Measurements from ENCODE around the gene SEC31A. TPM values are rescaled to one million over a fixed set of nuclear protein-coding genes. Genes with fewer than 3 reads are reported as not detected.

SEC31A gene
- total RNA-seq, 2 experiments from 2014 or later, result 87.8 to 88.1 TPM

GRCh38 chr4:82773057-82773456 lies 117.9 kb downstream of the SEC31A start:
- Mint-ChIP-seq H3K27me3 (peaks cover 17% of the 10 kb centered on the region), H3K4me1 (ENCODE audit: low read depth) (no peaks in the 10 kb centered on the region), H3K9me3 (no peaks in the 10 kb centered on the region), H3K36me3 (no peaks in the 10 kb centered on the region), H3K27ac (no peak overlapping the region), H3K4me3 (no peak overlapping the region)
- intact Hi-C loops (cut with micrococcal nuclease), result no loop called here
- ChIA-PET POLR2A (no interaction called here), CTCF (no interaction called here)
- no peak for DNase-seq

DNA sequence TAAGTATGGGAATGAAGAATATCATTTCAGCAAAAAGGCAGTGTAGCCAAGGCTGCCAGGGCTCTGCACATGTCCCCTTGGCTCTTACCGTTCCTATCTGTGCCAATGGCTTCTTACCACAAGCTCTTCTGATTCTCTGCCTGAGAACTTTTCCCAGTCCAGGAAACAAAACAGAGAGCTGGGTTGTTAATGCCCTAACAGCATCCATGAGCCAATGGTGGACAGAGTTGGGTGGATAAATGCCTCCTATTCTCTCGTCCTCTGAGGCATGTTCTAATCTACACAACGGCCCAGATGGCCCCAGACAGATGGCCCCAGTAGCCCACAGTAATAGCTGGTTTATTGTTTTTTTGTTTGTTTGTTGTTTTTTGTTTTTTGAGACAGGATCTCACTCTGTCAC lies 120.3 kb downstream of the SEC31A start:
- peaks cover 18% of the 10 kb centered on the region for H3K27me3 Mint-ChIP-seq
- intact Hi-C loops (cut with micrococcal nuclease), result no loop called here
- H3K4me1 Mint-ChIP-seq (ENCODE audit: low read depth), result no peaks in the 10 kb centered on the region
- H3K9me3 Mint-ChIP-seq, result peaks cover 12% of the 10 kb centered on the region
- H3K4me3 Mint-ChIP-seq, result no peak overlapping the region
- CTCF ChIA-PET, result no interaction called here
- DNase-seq, result no peak
- no peak overlapping the region for H3K27ac Mint-ChIP-seq
- POLR2A ChIA-PET, result no interaction called here
- no peaks in the 10 kb centered on the region for H3K36me3 Mint-ChIP-seq

Other genes starting within 250 kb of the SEC31A start
- gene SCD5, start 92.4 kb downstream of the SEC31A start, total RNA-seq, result under 1 TPM; 0.12 to 0.14 TPM
- 1 to 10 TPM; 2.3 to 2.4 TPM for gene THAP9, start 9.6 kb upstream of the SEC31A start, total RNA-seq
- gene LIN54, start 119.7 kb upstream of the SEC31A start, total RNA-seq, result 10 to 100 TPM; 21.5 to 22.7 TPM
- gene COPS4, start 144.0 kb upstream of the SEC31A start, total RNA-seq, result 10 to 100 TPM; 38.5 to 40.6 TPM
- 10 to 100 TPM; 16.9 to 17.9 TPM for gene PLAC8, start 223.6 kb upstream of the SEC31A start, total RNA-seq

Data from activated CD4-positive, alpha-beta memory T cell treated with anti-CD3 and anti-CD28 coated beads for 36 hours (primary cell).